ENCODE data around the gene ENTR1. TPM values are rescaled to one million over a fixed set of nuclear protein-coding genes. Genes with fewer than 3 reads are reported as not detected.

Gene ENTR1
- total and polyA plus RNA-seq, 10 of the 15 experiments (the other 5 are each of a cell fraction or from before 2014, with no cell fraction given) = 8.2 to 96.4 (median 41.1) TPM

DNA sequence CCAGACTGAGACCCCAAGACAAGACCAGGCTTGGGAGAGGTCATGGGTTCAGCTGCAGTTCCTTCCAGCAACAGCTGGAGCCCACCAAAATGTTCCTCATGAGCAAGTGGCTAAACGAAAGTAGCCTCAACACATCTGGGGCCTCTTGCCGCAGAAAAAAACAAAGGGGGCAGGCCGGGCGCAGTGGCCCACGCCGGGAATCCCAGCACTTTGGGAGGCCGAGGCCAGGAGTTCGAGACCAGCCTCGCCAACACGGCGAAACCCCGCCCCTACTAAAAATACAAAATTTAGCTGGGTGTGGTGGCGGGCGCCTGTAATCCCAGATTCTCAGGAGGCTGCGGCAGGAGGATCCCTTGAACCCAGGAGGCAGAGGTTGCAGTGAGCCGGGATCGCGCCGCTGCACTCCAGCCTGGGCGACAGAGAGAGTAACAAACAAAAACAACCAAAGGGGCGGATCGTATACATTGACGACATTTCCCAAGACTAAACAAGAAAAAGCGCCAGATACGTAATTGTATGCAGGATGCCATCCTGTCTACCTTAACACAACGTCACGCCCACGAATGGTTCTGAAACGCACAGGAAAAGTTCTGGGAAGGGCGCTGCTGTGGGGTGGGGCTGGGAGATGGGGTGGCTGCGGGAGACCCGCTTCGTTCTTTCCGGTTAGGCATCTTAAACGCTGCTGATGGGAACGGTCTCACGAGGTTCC, 27.6 kb upstream of the ENTR1 start:
- Histone ChIP-seq H3K79me2 (ENCODE audit: control insufficient read depth, insufficient read depth, low read length) (peaks cover 40% of the 10 kb centered on the region), H3K4me1 (ENCODE audit: control insufficient read depth, insufficient read depth, low read length) (peaks cover 6% of the 10 kb centered on the region; the same call in 1 of the 2 replicates), H3K36me3 (ENCODE audit: control insufficient read depth in 2 of 2, insufficient read depth in 2 of 2, low read length in 1 of 2) (peaks cover 5 to 11% of the 10 kb centered on the region in 2 experiments), H3K27me3 (replicated peaks in 1 of 2; ENCODE audit: control insufficient read depth in 2 of 2, insufficient read depth in 2 of 2, low read length in 1 of 2) (no peaks in the 10 kb centered on the region), H3K27ac (ENCODE audit: control insufficient read depth, insufficient read depth) (no peak overlapping the region; the same call in none of the 2 replicates), H3K4me2 (ENCODE audit: control insufficient read depth, insufficient read depth) (peak overlapping the region; percentile 64), H3K4me3 (peak overlapping the region; percentile 97), H3K9me3 (replicated peaks; ENCODE audit: control insufficient read depth, insufficient read depth, low read length) (no peaks in the 10 kb centered on the region), H3K9ac (ENCODE audit: control insufficient read depth, insufficient read depth, low read length) (peak overlapping the region; percentile 88), H4K20me1 (ENCODE audit: control insufficient read depth, insufficient read depth) (no peaks in the 10 kb centered on the region), H2AFZ (ENCODE audit: control insufficient read depth, low read depth, low read length) (no peak overlapping the region; the same call in 1 of the 2 replicates)
- WGBS (ENCODE audit: insufficient coverage, insufficient replicate concordance, low lambda C conversion rate, missing lambda C conversion rate) = 22% methylated on average over 37 of the region's 37 CpGs
- POLR2A ChIA-PET = interaction anchor here (1.0 to 1.3 kb wide), 3 partner anchors 28 to 208 kb away, joined by 3 to 5 read pairs (median 3); partner anchors contain the start of genes ENTR1 and PMPCA
- ATAC-seq = no peak
- SMC1A ChIA-PET (ENCODE audit: uncharacterized antibody, unreplicated experiment) = no interaction called here
- in situ Hi-C loops (cut with MboI) = no loop called here
- no peak for FAIRE-seq
- no peak for TF ChIP-seq POLR2A (IDR thresholded peaks at IDR 0.05; ENCODE audit: low read depth, low read length)
- no peak for TF ChIP-seq BACH1 (IDR thresholded peaks at IDR 0.05; ENCODE audit: borderline replicate concordance)
- TF ChIP-seq, protein P1, sequence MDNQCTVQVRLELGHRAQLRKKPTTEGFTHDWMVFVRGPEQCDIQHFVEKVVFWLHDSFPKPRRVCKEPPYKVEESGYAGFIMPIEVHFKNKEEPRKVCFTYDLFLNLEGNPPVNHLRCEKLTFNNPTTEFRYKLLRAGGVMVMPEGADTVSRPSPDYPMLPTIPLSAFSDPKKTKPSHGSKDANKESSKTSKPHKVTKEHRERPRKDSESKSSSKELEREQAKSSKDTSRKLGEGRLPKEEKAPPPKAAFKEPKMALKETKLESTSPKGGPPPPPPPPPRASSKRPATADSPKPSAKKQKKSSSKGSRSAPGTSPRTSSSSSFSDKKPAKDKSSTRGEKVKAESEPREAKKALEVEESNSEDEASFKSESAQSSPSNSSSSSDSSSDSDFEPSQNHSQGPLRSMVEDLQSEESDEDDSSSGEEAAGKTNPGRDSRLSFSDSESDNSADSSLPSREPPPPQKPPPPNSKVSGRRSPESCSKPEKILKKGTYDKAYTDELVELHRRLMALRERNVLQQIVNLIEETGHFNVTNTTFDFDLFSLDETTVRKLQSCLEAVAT (IDR thresholded peaks at IDR 0.05) = peak; percentile 83
- TF ChIP-seq NR2F1 (conservative IDR thresholded peaks at IDR 0.05) = 0 out of 2 replicates have a peak, but pooled peaks have one; percentile 35
- intact Hi-C loops (cut with micrococcal nuclease; ENCODE audit: unreplicated experiment) = no loop called here
- CTCF ChIA-PET = interaction anchor here (1.8 kb wide), 1 partner anchor 75 kb away, joined by 5 read pairs; the partner anchor contains the start of gene DNLZ
- RAD21 ChIA-PET (ENCODE audit: unreplicated experiment) = interaction anchor here (1.1 kb wide), 1 partner anchor 34 kb away, joined by 3 read pairs; no protein-coding TSS in a partner anchor
- BruUV-seq (replicated peaks) = no TSS peak
- DNase-seq (ENCODE audit: low read depth, low spot score) = no peak

DNA sequence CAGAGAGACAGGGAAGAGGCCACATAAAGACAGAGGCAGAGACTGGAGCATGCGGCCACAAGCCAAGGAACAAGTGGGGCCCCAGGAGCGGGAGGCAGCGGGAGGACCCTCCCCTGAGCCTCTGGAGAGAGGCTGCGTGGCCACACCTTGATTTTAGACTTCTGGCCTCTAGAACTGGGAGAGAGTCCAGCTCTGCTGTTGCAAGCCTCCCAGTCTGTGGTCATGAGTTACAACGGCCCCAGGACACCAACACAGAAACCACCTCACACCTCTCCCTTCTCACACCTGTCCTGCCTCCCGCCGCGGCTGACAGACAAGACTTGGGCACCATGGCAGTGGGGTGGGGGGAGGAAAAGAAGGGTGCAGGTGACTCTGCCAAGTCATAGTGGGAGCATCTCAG, 27.0 kb upstream of the ENTR1 start:
- H3K4me3 ChIP-seq = peak overlapping the region; percentile 97
- DNase-seq (ENCODE audit: low read depth, low spot score) = no peak
- no peak for FAIRE-seq

More for the DNA sequence above, 27.0 kb upstream of the ENTR1 start:
- intact Hi-C loops (cut with micrococcal nuclease; ENCODE audit: unreplicated experiment) (no loop called here), in situ Hi-C loops (cut with MboI) (no loop called here)
- peaks cover 5 to 11% of the 10 kb centered on the region in 2 experiments for H3K36me3 ChIP-seq (ENCODE audit: control insufficient read depth in 2 of 2, insufficient read depth in 2 of 2, low read length in 1 of 2)
- RAD21 ChIA-PET (ENCODE audit: unreplicated experiment) = no interaction called here
- no TSS peak for BruUV-seq (replicated peaks)
- H3K27me3 ChIP-seq (replicated peaks in 1 of 2; ENCODE audit: control insufficient read depth in 2 of 2, insufficient read depth in 2 of 2, low read length in 1 of 2) = no peaks in the 10 kb centered on the region
- POLR2A ChIA-PET = no interaction called here
- SMC1A ChIA-PET (ENCODE audit: uncharacterized antibody, unreplicated experiment) = interaction anchor here (1.3 kb wide), 1 partner anchor 28 kb away, joined by 3 read pairs; no protein-coding TSS in a partner anchor
- H3K27ac ChIP-seq (ENCODE audit: control insufficient read depth, insufficient read depth) = no peak overlapping the region; the same call in 1 of the 2 replicates
- 93% methylated on average over 8 of the region's 8 CpGs for WGBS (ENCODE audit: insufficient coverage, insufficient replicate concordance, low lambda C conversion rate, missing lambda C conversion rate)
- no peaks in the 10 kb centered on the region for H4K20me1 ChIP-seq (ENCODE audit: control insufficient read depth, insufficient read depth)
- H2AFZ ChIP-seq (ENCODE audit: control insufficient read depth, low read depth, low read length) = no peak overlapping the region
- ATAC-seq = no peak
- TF ChIP-seq, protein P2, sequence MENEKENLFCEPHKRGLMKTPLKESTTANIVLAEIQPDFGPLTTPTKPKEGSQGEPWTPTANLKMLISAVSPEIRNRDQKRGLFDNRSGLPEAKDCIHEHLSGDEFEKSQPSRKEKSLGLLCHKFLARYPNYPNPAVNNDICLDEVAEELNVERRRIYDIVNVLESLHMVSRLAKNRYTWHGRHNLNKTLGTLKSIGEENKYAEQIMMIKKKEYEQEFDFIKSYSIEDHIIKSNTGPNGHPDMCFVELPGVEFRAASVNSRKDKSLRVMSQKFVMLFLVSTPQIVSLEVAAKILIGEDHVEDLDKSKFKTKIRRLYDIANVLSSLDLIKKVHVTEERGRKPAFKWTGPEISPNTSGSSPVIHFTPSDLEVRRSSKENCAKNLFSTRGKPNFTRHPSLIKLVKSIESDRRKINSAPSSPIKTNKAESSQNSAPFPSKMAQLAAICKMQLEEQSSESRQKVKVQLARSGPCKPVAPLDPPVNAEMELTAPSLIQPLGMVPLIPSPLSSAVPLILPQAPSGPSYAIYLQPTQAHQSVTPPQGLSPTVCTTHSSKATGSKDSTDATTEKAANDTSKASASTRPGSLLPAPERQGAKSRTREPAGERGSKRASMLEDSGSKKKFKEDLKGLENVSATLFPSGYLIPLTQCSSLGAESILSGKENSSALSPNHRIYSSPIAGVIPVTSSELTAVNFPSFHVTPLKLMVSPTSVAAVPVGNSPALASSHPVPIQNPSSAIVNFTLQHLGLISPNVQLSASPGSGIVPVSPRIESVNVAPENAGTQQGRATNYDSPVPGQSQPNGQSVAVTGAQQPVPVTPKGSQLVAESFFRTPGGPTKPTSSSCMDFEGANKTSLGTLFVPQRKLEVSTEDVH (IDR thresholded peaks at IDR 0.05; ENCODE audit: low read depth, partially characterized antibody) = no peak
- no peak for TF ChIP-seq MEF2A (IDR thresholded peaks at IDR 0.05; ENCODE audit: insufficient read depth, low read depth, low read length)
- TF ChIP-seq, protein P3, sequence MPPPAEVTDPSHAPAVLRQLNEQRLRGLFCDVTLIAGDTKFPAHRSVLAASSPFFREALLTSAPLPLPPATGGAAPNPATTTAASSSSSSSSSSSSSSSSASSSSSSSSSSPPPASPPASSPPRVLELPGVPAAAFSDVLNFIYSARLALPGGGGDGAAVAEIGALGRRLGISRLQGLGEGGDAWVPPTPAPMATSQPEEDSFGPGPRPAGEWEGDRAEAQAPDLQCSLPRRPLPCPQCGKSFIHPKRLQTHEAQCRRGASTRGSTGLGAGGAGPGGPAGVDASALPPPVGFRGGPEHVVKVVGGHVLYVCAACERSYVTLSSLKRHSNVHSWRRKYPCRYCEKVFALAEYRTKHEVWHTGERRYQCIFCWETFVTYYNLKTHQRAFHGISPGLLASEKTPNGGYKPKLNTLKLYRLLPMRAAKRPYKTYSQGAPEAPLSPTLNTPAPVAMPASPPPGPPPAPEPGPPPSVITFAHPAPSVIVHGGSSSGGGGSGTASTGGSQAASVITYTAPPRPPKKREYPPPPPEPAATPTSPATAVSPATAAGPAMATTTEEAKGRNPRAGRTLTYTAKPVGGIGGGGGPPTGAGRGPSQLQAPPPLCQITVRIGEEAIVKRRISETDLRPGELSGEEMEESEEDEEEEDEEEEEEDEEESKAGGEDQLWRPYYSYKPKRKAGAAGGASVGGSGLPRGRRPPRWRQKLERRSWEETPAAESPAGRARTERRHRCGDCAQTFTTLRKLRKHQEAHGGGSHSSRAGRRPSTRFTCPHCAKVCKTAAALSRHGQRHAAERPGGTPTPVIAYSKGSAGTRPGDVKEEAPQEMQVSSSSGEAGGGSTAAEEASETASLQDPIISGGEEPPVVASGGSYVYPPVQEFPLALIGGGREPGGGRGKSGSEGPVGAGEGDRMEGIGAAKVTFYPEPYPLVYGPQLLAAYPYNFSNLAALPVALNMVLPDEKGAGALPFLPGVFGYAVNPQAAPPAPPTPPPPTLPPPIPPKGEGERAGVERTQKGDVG (CRISPR knock-in tag; IDR thresholded peaks at IDR 0.05) = no peak
- CTCF ChIA-PET = interaction anchor here (1.8 kb wide), 1 partner anchor 74 kb away, joined by 5 read pairs; the partner anchor contains the start of gene DNLZ
- peaks cover 6% of the 10 kb centered on the region; the same call in 1 of the 2 replicates for H3K4me1 ChIP-seq (ENCODE audit: control insufficient read depth, insufficient read depth, low read length)
- H3K9ac ChIP-seq (ENCODE audit: control insufficient read depth, insufficient read depth, low read length) = peak overlapping the region; percentile 88
- peak overlapping the region; percentile 64 for H3K4me2 ChIP-seq (ENCODE audit: control insufficient read depth, insufficient read depth)
- H3K79me2 ChIP-seq (ENCODE audit: control insufficient read depth, insufficient read depth, low read length) = peaks cover 40% of the 10 kb centered on the region
- no peaks in the 10 kb centered on the region for H3K9me3 ChIP-seq (replicated peaks; ENCODE audit: control insufficient read depth, insufficient read depth, low read length)

All from GM12878 (cell line).